ENCODE measurements around the gene TBC1D22A. TPM values are rescaled to one million over a fixed set of nuclear protein-coding genes. Genes with fewer than 3 reads are reported as not detected.
A peak's percentile ranks its signal among the peaks of the same experiment; 100 is the strongest.
"Not testable (repeated sequence)": the region's sequence is repeated elsewhere in the genome, so short reads cannot be mapped to it uniquely, and the experiment has no call there.

TBC1D22A gene
- total RNA-seq, 1 experiment from 2014 or later, result 12.2 TPM

DNA sequence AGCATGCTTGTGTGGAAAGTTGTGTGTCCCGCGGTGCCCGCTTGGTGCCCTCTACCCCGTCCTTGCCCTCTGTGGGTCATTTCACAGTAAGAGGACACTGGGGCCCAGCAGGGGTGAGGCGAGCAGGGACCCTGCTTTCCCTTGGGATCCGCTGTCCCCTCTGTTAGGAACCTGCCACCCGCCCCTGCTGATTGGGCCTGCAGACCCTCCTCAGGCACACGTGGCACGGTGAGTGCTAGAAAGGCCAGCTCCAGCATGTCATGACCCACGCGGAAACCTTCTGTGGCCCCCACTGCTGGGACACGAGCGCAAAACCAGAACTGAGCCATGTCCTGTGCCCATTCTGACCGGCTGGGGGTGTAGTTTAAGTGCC lies 353.1 kb downstream of the TBC1D22A start:
- no peak for DNase-seq (ENCODE audit: low read depth)

DNA sequence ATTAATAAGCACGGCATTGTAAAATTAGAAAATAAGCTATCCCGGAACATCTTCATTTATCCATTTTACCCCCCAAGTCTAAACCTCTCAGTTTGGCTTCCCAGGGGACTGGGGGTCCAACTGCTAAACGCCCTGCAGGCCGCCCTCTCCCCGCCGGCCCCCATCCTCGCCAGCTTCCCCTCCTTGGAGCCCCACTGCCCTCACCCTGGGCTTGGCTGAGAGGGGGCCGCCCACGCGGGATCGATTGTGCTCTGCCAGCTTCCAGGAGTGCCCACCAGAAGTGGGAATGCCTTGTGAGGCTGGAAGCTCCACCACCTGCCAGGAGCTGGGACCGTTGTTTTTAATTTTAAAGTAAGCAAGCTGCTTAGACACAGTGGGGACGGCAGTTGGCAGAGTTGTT lies 353.5 kb downstream of the TBC1D22A start:
- DNase-seq (ENCODE audit: low read depth), result no peak

DNA sequence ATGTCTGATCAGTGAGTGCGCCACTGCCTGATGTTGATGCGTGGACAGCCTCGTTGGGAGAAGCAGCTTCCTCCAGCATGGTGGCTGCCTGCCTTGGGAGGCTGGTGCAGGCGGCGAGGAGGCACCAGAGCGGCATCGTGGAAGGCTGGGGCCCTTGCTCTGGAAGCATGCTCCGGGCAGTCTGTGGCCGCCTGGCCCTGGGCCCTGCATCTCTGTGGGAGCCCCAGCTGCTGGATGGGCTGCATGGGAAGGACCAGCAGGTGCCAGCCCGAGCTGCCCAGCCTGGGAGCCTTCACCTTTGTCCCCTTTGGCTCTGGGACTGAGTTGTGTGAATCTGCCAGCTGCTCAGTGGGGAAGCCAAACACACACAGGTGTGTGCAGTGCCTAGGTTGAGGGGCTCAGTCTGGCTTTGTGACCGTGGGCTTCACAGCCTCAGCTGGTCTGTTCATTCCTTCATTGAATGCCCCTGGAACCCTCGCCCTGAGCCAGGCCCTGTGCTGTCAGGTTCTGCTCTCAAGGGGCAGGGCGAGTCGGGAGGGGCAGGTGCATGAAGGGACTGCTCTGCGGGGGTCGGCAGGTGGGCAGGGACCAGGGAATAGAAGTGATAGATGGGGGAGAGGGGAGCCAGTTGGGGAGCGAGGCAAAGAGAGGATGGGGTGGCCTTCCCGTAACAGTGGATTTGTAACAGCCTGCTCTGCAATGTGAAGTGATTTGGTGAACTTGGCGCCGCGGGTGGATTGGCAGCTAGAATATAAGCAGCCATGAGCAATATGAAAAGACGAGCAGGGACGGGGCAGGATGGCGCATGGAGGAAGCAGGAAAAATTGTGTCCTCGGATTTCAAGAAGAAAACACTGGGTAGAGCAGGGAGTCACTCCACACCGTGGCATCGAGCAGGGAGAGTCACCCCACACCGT lies 354.2 kb downstream of the TBC1D22A start:
- DNase-seq (ENCODE audit: low read depth), result no peak

DNA sequence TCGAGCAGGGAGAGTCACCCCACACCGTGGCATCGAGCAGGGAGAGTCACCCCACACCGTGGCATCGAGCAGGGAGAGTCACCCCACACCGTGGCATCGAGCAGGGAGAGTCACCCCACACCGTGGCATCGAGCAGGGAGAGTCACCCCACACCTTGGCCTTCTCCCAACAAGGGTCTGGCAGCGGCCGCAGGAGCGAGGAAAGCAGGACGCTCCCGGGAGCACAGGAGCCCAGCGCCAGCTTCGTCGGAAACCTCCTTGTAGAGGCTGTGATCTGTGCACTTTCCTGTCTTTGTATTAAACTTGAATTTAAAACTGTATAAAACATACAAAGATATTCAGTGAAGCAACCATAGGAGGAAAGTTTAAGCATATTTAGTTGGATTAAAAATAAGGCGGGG lies 355.0 kb downstream of the TBC1D22A start:
- DNase-seq (ENCODE audit: low read depth), result not testable (repeated sequence)

DNA sequence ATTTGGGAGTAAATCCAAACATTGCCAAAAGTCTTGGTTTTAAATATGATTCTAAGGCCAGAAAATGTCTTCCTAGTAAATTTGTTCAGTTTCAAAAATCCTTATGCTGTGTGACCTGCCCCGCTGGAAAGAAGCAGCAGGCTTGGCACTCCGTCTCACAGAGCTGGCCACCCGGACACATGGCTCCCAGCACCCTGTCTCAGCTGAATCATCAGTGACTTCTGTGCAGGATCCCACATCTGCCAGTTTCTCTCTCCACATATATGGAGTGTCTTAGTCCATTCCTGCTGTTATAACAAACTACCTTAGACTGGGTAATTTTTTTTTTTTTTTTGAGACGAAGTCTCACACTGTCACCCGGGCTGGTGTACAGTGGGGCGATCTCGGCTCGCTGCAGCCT lies 356.7 kb downstream of the TBC1D22A start:
- no peak for DNase-seq (ENCODE audit: low read depth)

DNA sequence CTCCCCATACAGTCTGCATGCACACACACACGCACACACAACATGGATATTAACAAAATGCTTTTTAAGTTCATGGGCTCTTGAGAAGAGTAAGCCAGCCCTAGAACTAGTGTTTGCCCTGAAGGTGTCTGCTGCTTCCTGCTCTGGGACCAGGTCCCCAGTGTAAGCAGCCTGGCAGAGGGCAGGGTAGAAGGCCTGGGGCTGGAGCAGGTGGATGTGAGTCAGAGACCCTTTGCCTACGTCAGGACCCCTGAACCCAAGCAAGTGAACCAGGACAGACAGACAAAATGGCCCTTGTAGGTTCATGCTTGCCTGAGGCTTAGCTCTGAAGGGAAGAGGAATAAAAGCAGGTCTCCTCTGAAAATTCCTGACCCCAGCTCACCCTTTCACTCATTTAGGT lies 357.9 kb downstream of the TBC1D22A start:
- DNase-seq (ENCODE audit: low read depth), result no peak

DNA sequence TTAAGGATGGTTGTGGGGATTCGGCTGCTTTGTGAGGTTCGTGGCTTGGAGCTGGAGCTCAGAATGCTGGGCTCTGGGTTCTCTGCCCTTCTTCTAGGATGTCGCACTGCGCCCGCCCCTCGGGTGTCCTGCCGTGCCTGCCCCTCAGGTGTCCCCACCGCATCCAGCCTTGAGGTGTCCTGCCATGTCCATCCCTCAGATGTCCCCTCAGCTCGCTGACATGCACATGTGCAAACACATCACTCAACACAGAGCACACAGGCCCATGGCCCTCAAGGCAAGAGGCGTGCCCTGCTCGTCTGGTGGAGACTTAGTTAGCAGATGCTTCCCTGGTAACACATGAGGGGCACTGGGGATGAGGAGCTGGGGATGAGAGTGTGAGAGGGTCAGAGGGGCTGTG lies 359.3 kb downstream of the TBC1D22A start:
- DNase-seq (ENCODE audit: low read depth), result no peak

DNA sequence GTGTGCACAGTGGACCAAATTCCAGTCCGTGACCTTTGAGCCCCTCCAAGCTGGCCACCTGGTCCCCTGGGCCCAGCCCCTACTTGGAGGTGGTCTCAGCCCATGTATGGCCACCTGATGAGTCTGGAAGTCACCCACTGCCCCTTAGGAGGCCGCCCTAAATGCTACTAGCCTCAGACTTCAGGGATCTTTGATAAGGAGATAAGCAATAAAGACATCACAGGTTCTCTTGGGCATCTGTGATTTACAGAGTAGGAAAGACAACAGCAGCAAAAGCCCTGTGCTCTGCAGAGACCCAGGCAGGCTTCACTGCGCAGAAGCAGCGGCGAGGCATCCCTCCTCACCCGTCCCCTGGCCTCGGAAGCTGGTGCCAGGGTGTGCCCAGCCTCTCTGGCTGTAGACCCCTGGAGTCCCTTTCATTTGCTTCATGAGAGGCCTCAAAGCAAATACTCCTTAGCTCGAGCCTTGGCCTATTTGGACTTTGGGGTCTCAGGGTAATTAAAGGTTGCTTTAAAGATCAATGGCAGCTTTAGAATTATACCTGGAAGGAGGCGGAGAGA lies 360.1 kb downstream of the TBC1D22A start:
- DNase-seq (ENCODE audit: low read depth), result no peak

DNA sequence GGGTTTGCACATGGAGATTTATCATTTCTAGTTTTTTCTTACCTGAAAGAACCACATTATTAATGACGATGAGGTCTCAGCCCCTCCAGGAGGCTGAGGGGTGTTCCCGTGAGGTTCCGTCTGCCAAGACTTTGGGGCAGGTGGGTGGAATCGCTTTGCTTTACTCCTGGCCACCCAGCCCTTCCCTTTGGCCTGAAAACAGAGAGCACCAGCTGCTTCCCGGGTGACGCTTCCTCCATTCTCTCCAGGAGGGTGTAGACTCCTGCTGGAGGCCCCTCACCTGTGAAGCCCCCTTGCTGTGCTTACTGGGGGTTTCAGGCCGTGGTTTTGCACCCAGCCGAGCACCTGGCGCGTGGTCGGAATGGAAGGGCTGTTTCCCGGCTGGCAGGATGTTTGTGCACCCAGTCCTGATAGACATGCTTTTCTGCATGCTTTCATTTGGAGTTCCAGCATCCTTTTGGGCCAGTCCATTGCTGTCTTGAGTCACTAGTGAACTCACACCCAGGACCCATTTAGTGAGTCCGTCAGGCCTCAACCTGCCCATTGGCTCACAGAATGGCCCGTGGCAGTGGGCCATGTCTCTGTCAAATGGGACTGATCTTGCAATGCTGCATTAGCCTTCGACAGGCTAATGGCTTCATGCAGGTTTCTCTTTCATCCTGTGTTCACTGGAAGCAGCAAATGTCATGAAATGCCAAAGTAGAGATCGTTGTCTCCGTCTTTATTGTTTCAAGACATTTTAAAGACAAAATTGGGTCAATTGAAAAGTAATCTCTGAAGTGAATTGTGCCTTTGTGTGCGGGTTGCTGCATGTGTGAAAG lies 360.8 kb downstream of the TBC1D22A start:
- no peak for DNase-seq (ENCODE audit: low read depth)

DNA sequence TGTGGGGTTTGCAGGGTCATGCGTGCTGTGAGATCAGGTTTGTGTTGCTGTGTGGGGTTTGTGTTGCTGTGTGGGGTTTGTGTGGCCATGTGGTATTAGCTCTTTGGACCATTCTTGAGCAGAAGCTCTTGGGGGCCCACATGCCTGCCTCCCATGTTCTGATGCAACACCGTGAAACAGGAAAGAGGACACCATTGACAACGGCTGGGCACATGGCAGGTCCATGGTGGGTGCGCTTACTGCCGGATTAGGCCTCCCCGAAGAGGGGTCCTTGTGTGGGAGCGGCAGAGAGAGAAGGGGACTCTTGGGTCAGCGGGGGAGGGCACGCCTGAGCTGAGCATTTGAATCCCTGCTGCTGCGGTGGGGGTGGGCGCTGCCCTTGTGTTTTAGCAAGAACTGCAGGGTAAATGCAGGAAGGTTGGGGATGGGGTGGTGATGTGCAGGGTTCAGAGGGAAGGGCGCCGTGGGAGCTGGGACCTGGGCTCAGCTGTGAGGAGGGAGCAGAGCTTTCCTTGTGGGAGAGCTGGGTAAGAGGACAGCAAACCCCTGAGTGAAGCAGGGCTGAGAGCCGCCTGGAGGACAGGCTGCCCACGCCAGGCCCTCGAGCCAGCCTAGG lies 361.5 kb downstream of the TBC1D22A start:
- no peak for DNase-seq (ENCODE audit: low read depth)

DNA sequence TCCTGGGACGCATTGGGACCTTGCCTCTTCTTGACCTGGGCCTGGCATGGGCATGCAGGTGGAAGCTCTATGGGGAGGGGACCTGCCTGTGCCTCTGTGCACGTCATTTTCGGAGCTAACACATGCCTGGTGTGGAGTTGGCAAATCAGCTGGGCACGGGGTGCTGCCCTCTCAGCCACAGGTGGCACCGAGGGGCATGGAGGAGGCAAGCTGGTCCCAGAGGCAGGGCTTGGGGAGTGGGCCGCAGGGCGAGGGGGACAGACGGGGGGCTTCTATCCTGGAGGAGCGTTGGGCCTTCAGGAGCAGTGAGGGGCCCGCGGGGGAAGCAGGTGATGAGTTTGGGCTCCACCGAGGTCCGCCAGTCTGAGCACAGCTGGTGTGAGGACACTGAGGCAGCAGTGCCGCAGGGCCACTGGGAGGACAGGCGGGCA lies 362.0 kb downstream of the TBC1D22A start:
- DNase-seq (ENCODE audit: low read depth), result no peak

DNA sequence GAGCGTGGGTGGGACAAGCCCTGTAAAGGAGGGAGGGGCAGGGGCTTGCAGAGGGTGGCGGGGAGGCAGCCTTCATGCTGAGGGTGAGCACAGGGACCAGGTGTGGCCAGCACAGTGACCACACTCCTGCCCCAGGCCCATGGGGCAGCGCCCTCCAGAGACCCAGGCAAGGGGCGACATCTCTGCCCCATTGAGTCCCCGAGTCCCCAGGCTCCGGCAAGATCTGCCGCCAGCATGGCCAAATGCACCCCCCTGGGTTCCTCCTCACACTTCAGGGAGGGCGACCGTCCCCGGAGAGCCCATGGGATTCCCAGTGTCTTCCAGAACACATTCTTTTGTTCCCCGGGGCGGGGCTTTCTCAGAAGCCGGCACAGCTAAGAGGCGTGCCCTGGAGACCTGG lies 362.5 kb downstream of the TBC1D22A start:
- no peak for DNase-seq (ENCODE audit: low read depth)

DNA sequence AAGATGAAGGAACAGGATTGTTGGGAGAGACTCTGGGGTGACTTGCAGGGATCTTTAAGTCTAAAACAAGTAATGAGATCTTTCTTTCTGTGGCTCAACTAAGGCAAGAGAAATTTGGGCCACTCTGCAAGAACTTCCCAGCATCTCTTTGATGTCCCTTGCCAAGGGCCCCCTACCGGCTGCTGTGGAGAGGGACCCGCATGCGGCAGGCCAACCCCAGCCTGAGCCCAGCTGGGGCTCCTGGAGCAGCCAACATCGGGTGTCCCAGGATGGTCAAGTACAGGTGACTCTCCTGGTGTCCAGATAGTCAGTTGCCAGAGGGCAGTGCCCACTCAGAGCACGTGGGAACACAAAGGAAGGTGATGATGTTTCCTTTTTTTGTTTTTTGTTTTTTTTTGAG lies 363.2 kb downstream of the TBC1D22A start:
- DNase-seq (ENCODE audit: low read depth), result no peak

DNA sequence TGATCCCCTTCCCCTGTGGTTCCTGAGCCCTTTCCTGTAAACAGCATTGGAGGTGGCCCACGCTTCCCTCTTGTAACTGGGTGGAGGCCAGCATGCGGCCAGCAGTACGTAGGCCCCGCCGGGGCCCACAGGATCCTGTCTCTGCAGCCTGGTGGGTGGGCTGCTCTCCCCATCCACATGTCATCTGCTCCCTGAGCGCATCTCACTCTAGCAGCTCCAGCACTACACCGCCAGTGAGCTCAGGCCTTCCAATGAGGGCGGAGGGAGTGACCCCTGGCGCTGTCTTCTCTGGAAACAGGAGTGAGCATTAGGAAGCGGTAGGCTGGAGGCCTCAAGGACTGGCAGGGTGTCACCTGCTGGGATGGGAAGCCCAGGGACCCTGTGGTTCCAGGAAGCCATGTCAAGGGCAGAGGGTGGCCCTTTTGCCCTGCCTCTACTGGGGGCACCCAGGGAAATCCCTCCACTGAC lies 363.9 kb downstream of the TBC1D22A start:
- DNase-seq (ENCODE audit: low read depth), result no peak

DNA sequence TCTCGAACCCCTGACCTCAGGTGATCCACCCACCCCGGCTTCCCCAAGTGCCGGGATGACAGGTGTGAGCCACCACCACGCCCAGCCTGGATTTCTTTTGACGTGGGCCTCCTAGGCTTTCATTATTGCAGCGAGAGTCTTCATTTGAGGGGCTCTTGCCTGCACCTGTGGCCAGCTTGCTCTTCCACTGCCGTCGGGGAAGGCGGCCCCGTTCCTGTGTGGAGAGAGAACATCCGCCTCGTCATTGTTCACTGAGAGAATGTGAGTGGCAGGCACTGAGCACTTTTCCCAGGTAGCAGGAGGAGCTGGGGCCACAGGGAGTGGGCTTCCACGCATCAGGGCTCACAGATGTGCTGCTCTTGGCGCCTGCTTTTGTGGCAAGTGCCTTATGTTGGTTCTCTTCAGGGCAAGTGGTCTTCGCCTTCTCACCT lies 365.0 kb downstream of the TBC1D22A start:
- DNase-seq (ENCODE audit: low read depth), result no peak

DNA sequence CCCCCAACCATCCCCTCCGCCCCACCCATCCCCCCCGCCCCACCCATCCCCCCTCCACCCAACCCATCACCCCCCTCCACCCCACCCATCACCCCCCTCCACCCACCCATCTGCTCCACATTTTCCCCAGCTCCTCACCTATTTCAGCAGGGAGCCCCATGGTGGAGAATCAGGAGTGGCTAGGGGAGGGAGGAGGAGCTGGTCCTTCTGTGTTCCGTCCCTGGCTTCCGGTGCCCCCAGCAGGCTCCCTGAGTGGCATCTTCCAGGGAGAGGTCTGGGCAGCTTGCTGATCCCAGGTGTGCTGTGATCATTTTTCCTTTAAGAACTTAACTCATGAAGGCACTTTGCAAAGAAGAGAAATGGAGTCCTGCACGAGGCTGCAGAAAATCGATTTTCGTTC lies 365.8 kb downstream of the TBC1D22A start:
- no peak for DNase-seq (ENCODE audit: low read depth)

DNA sequence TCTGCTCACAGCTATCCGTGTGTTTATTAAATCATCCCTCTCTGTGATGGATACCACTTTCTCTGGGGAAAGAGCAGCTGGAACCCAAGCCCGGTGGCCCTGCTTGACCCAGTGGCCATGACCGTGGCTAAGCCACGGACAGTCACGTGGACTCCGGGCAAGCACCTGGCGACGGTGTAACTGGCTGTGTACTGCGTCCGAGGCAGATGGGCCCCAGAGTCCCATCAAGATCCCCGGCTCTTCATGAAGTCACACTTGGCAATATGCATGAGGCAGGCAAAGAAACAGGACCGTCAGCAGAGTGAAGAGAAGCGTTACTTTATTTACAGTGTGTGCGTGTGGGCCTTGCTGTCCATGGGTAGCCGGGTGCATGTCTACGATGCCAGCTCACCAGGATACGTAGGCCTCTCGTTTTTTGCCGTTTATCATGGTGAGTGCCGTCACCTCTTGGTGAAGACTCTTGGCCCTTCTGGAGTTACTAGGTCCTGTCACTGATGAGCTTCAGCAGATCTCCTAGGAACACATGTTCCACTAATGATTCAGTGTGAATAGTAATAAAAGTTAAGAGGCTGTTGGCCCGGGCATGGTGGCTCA lies 366.3 kb downstream of the TBC1D22A start:
- no peak for DNase-seq (ENCODE audit: low read depth)

DNA sequence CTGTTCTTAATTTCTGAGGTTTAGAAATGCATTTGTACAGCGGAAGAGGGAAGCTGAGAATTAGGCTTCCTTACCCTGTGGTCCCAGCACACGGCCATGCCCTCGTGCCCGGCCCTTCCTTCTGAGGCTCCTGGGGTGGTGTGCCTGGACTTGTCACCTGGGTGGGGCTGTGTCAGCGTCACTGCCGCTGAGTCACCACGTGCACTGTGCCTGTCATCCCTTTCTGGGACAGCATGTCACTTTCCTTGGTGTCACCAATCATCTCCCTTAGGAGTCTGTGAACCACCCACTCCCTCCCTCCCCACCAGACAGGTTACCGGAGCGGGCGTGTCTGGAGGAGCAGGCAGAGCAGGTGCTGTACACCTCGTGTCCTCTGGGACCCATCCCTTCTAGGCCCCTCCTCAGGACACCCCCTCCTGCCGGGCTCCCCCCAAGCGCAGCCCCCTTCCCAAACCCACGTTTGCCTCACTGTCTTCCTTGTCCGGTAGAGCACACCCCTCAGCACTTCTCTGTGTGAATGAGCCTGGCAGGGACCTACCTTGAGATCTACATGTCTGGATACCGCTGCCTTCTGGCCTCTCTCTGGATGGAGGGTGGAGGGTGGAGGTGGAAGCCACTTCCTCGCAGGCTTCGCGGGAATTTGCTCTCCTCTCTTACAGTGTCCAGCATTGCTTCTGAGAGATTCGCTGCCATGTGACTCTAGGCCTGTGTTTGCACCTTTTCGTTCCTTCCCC lies 367.6 kb downstream of the TBC1D22A start:
- DNase-seq (ENCODE audit: low read depth), result peak; percentile 28

DNA sequence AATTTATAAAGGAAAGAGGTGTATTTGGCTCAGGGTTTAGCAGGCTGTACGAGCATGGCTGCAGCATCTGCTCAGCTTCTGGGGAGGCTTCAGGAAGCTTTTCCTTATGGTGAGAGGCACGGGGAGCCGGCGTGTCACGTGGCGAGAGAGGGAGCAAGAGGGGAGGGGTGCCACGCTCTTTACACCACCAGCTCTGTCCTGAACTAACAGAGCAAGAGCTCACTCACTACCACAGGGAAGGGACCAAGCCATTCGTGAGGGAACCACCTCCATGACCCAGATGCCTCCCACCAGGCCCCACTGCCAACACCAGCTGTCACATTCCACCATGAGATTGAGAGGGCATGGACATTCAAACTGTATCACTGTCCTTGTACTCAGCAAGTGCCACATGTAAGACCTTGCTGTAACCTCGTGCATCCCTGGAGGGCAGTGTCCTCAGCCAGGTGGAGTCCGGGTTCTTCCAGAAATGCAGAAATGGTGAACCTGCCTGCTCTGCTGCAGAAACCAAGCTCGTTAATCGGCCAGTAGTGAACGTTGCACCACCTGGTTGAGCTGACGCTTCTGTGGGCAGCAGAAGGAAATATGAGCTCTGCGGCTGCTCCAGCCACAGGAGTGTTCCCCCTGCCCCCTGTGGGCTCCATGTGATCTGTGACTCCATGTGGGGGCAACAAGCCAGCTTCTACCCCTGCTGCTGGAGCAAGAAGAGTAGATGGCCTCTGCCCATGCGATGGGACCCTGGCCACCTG lies 368.6 kb downstream of the TBC1D22A start:
- no peak for DNase-seq (ENCODE audit: low read depth)
